Stimulated activated CD8-positive, alpha-beta memory T cell treated with anti-CD3 and anti-CD28 coated beads, Interleukin-15, amount 100 ng/mL, for 4 hours (primary cell): Measurements from ENCODE around the gene TTLL11.

Experiments
- DNase-seq, 2 donors: peaks; one replicate each; pipeline ENCODE4 v3.0.0-alpha.2; 2020; ENCODE audit warnings: low read depth in 2 of 2

Gene TTLL11

DNA sequence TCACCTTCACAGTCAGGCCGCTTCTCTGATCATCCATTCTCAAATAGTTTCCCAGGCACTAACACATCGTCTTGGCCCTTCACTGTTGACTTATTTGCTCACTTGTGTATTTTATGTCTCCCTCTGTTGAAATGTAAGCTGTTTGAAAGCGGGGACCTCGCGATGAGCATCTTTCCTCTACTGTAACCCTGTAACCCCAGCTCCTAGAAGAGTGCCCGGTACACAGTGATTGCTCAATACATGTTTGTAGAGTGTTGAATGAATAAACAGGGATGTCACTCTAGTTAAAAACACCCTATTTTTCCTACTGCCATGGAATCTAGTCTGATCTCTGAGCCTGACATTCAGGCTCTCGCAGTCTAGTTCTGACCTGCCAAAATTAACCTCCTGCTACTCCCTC is 150.8 kb downstream of the TTLL11 start:
- DNase-seq: no peak

DNA sequence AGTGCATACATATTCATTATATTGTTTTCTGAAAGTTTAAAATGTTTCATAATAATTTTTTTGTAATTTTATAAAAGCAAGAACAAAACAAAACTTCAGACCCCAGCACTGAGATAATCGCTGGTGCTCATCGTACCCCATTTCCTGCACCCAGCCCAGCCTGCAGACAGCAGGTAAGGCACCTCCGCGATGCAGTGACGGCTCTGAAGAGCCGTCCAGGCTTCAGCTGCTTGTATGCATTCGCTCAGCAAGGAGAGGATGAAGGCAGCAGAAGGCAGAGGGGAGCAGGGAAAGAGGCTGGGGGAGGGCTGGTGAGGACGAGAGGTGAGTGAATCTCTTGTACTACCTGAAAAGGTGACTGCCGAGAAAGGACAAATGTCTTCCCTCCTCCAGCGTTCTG is 153.5 kb downstream of the TTLL11 start:
- no peak for DNase-seq

DNA sequence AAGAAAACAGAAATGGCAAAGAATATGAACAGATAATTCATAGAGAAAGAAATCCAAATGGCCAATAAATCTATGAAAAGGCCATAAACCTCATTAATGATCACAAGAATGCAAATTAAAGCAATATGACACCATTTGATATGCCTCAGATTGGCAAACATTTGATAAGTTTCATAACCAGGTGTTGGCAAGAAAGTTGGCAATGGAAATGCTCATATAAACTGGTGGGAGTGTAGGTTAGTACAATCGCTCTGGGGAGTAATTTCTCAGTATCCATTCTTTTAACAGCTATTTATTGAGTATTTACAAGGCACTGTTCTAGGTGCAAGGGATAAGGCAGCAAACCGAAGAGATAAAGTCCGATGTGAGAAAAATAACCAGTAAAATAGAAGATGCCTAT is 154.5 kb downstream of the TTLL11 start:
- DNase-seq: no peak

DNA sequence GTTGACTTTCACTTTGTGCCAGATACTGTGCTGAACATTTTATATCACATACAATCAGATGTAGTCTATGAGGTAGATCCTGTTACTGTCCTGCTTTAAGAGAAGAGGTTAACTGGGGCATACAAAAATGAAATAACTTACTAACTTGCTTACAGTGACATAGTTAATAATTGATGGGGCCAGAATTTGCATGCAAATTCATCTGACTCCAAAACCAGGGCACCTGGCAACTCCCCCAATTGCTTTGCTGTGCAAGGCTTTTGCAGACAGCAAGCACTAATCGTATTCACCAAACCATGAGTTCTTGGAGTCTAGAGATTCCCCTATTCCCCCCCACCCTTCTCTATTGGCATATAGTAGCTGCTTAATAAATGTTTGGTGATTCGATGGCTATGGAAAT is 155.9 kb downstream of the TTLL11 start:
- DNase-seq: no peak

DNA sequence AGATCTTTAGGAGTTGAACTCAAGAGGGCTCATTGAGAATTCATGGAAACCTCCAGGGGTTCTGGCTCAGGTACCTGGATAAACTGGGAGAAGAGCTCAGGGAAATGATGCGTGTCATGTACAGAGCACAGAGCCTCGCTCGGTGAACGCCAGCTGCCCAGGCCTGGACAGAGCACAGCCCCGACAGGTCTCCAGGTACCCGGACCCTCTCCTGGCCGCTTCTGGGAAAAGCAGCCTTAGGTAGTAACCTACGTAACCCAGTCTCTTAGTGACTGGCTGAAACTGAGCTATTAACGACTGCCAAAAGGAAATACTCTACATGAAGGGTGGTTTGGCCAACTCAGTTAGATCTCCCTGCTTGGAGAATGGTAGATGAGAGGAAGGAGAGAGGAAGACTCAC is 157.4 kb downstream of the TTLL11 start:
- no peak for DNase-seq

DNA sequence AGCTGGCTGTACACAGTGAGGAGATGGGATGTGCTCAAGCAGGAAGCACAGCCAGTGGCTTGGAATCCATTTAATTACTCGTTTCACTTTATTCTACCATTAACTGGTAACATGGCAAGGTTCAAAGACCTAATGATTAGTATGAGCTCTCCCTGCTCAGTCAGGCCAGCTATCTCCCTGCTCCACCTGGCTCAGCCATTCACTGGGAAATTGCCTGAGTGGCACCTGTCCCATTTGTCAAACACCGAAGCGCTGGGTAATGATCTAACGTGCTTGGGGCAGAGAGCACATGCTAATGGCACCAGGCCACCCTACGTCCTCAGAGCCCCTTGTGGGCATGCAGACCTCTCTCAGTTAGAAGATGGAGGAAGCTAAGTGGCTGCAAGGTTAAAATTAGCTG is 162.2 kb downstream of the TTLL11 start:
- no peak for DNase-seq

DNA sequence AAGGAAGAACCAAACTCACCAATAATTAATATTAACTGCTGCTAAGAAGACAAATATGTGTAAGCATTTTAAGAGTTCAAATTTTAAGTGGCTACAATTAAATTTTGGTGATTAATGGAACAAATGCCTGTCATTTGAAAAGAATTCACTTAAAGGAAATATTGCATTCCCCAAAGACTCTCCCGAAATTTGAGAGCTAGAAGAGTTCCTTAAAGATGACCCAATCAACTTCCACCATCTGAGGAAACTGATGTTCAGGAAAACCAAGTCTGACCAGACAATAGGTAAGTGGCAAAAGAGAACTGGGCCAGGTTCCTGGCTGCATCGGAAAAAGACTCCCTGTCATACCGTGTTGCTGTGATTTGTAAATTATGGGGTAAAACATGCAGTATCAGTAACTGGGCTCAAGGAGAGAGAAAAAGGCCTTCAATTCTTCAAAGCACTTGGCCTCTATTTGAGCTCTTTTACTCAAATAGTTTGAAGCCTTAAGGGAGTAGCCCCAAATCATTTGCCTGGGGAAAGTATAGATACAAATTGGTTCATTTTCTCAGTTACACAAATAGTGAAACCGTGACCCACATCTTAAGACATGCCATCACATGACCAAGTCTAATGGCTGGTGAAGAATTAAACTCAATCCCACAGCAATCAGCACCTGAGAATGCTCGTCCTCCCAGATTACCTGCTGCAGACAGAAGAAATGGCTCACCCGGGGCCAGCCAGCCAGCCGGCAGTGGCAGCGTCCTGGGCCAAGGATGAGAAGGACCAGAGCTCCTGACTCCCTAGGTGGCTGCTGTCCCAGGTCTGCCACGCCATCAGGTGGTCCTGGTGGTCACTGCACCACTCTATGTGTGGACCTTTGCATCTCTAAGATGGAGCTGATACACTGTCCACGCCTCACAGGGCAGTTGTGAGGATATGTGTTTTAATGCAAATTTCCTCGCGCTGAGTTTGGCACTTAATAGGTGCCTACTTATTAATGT is 162.9 kb downstream of the TTLL11 start:
- DNase-seq: no peak

DNA sequence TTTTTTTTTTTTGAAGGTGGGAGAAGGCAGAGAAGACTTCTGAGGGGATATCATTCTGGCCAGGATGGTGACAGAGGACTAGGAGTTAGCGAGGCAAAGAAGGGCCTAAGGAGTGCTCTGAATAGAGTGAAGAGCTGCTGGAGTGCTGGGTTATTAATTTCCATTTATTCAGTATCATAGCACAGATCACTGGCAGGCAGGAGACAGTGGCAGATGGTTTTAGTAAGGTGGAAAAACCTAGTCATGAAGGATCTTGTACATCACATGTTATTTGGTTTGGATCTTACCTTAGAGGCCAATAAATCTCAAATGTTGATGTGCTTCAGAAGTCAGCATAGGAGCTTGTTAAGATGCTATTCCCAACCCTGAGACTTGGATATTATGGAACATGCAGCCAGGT is 165.5 kb downstream of the TTLL11 start:
- DNase-seq: no peak

DNA sequence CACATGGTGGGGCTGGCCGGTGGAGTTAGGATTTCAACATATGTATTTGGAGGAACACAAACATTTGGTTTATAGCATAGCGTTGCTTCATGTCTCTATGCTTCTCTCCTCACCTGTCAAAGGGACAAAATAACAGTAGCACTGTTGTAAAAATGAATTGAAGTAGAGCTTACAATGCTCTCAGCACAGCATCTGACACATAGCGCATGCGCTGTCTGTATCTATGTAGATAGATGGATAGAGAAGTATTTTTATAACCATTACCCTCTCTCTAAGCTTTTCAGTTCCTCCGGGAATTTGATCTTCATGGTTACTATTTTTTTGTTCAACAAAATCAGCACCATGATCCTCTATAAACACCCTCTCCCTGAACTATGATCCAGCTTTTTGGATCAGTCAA is 166.0 kb downstream of the TTLL11 start:
- DNase-seq: no peak

DNA sequence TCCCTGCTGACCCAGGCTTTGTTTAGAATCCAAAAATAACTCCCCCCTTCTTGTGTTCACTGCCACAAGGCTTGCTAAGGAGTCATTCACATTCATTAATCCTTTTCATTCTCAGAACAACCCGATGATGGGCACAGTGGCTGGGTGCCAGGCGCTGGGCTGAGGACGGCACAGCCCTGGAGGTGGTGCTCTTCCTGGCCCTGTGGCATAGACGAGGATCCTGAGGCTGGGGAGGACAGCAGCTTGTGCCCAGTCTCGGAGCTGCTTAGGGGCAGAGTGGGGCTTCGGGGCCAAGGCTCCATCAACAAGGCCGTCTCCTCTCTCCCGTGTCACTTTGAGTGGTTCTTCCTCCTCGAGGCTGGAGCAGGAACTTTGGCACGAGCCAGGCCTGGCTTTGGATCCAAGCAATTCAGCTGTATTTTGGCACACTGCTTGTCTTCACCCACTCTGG is 166.7 kb downstream of the TTLL11 start:
- no peak for DNase-seq

DNA sequence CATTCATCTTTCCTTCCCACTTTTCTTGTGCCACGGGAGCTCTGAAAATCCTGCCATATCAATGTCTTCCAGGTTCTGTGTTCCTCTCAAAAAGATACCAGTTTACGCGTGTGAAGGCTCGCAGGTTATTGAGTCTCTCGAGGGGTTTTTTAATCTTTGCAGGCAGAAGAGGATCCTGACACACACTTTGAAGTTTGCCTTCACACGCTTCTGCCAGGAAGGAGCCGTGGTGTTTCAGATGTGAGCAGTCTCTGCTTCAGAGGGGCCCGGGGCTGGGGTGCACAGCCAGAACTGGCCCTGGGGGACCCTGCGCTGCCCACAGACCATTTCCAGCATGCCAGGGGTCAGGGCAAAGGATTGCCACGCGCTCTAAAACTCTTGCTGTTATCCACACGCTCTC is 167.2 kb downstream of the TTLL11 start:
- no peak for DNase-seq

DNA sequence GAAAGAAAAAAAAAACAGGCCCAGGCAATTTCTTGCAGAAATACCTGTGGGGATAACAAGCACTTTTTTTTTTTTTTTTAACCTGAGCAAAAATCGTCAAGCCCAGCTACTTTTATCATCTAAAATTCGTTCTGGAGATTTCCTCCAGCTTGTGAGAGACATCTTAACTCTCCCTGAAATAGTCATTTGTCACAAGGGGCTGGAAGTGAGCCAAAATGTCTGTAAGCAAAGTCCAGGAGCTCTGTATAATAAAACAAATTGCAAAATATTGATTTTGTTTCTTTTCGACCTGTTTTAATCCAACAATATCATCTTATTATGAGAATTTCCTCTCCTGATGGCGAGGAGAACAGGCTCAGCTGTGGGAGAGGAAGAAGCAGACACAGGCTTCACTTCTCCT is 168.4 kb downstream of the TTLL11 start:
- no peak for DNase-seq

DNA sequence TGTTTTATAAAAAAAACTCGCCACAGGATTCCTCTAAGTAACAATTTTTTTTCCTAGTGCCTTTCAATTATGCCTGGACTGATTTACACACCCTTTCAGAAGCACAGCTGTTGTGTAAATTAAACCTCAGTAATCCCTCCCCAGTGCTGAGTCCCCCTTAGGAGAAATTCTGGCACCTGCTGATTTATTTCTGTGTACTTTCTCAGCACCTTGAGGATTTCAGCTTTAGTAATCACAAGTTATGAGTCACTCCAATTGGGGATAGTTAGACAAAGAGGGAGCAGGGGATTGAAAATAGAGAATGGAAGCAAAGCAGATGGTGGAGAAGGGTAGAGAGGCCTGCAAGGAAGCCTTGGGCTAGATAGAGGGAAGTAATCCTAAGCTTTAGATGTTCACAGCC is 171.7 kb downstream of the TTLL11 start:
- DNase-seq: no peak

DNA sequence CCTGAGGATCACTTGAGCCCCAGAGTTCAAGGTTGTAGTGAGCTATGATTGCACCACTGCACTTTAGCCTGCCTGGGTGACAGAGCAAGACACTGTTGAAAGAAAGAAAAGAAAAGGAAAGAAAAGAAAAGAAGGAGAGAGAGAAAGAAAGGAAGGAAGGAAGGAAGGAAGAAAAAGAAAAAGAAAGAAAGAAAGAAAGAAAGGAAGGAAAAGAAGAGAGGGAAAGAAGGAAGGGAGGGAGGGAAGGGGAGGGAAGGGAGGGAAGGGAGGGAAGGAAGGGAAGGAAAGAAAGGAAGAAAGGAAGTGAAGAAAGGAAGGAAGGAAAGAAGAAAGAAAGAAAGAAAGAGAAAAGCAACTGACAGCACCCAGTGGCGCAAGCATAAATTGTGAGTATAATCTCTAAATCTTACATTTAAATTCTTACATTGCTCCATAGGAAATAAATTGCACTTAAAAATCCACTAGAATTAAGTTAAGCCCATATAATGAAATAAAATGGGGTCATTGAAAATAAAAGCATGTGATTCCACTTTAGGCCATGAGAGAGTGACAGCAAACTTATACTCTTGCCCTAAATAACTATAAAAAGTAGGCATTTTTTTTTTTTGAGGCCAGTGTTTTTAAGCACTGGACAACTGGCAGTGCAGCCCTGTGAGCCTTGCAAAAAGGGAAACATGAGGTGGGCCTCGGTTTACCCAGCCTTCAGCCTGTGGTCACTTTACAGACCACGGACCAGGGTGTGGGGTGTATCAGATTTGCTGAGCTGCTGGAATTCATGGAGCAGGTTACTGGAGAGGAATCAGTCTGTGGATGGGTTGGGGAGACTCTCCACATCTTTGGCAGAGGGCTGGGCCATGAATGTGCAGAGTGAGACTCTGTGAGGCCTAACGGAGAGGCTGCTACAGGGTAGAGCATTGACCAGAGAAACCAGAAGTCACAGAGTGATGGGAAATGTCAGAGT is 175.5 kb downstream of the TTLL11 start:
- no peak for DNase-seq

DNA sequence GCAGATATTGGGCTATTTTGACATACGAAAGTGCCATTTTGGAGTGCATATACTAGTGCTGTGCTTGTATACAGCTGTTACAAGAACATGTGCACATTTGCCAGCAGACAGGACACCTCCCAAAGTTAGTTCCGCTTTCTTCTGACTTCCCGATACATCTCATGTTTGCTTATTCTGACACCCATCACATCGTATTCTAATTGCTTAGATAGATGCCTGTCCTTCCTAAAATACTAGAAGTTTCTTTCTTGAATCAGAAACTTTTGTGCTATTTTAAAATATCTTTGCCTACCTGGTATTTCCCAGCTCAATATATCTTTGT is 177.8 kb downstream of the TTLL11 start:
- DNase-seq: no peak

DNA sequence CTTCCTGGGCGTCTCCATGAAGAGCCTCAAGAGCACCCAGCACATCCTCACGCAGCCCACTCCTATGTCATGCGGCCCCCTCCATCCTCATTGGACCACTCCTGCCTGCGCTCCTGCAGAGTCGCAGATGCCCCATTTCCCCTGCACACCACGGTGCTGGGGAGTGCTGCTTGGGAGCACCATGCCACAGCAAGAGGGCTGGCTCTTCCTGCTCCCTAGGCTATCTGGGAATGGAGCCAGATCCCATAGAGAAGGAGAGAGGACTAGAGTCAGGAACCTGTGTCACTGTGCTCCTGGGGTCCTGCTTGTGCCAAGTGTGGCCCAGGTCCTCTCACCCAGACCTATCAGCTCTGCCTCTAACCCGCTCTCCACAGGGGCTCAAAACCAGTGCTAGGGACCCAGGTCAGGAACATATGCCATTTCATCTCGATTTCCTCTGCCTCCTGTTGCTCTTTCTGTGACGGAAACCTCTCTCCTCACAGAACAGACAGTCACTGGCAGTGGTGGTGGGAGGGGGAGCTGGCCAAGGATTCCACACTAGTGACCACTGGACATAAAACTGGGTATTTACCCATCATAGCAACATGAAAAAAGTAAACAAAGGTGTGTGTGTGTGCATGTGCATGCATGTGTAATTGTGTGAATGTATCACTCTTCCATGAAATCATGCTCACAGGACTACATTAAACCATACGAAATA is 178.4 kb downstream of the TTLL11 start:
- DNase-seq: no peak

DNA sequence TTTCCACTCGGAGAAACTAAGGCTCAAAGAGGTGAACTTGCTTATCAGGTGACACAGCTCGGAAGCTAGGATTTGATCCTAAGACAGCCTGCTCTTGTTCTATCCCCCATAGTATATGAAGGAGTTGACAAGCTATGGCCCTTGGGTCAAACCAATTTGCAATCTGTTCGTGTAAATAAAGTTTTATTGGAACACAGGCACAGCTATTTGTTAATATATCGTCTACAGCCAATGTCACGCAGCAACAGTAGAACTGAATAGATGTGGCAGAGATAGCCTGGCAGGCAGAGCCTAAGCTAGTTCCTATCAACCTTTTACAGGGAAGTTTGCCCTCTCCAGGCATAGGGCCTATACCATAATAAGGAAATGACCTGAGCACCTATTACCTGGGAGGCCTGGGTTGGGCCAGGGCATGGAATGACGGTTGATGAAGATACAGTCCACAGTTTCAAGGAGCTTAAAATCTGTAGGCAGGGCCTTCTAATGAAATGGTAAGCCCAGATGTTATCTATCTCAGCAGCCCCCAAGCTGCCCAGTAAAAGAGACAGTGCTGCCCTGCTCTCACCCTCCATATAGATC is 179.0 kb downstream of the TTLL11 start:
- DNase-seq: no peak

DNA sequence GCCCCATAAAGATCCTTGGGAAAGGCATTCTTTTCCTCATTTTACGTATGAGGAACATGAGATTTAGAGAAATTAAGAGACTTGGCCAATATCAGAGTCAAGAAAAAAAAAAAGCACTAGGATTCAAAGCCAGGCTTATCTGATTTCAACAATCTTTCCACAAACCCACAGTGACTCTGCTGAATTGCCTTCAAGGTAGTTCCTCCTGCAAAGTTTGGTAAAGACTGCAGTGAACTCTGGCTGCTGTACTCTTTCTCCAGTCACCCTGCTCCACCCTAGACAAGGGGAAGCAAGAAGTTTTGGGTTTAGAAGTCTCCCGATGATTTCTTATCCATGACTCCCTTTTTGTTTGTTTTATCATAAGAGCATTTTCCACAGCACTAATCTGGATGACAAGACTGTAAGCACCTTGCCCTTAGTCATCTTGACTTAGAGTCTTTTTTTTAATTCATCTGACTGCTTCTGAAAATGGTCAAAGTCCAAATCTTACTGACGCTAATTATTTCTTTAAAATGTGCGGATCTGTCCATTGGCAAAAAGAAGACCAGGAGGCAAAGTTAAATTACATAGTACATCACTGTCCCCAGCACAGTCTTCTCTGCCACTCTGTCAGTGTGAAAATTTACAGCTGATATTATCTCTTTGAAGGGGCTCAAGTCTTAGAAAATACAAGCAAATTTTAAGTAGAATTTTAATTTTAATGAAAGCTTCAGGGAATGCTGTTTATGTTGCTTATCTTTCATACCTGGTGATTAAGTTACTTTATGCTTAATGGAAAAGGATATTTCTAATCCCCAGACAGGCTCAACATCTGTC is 180.1 kb downstream of the TTLL11 start:
- DNase-seq: no peak

DNA sequence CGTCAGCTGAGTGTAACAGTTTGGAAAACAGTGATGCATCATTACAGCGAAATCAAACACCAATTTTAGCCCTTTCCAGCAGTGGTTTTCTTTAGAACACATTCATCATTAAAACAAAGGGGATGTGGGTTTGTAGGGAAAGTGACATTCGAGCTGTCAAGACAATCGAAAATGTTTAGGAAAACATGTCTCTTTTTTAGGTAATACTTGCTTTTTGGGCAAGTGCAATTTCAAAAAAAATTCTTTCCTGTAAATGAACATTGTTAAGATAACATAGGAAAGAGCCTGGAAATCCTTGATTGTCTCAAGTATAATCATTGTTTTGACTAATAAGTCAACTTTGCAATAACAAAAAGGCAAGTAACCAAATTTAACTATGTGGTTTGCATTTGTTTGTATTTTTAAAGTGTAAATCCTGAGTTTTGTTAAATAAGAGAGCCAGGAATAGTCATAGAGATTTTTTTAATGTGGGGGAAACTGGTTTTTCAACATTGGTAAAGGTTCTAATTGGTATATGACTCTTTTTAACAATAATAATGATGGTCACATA is 182.5 kb downstream of the TTLL11 start:
- DNase-seq: no peak

DNA sequence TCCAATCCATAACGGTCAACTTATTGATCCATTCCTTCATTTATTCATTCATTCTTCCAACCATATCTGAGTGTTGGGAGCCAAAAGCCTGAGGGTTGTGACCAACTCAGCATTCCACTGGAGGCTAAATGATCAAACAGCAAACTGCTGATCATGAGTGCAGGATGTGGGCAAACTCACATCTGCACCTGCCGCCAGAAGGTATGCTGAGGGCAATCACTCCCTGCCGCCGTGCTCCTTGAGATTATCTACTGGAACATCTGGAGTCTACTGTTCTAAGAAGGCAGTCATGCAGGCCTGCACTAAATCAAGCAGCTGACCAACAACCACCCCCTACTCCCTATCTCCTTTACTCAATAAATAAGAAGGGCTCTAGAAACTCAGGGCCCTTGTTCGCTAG is 184.0 kb downstream of the TTLL11 start:
- DNase-seq: no peak
